ENCODE results near the gene PHACTR3.

DNA sequence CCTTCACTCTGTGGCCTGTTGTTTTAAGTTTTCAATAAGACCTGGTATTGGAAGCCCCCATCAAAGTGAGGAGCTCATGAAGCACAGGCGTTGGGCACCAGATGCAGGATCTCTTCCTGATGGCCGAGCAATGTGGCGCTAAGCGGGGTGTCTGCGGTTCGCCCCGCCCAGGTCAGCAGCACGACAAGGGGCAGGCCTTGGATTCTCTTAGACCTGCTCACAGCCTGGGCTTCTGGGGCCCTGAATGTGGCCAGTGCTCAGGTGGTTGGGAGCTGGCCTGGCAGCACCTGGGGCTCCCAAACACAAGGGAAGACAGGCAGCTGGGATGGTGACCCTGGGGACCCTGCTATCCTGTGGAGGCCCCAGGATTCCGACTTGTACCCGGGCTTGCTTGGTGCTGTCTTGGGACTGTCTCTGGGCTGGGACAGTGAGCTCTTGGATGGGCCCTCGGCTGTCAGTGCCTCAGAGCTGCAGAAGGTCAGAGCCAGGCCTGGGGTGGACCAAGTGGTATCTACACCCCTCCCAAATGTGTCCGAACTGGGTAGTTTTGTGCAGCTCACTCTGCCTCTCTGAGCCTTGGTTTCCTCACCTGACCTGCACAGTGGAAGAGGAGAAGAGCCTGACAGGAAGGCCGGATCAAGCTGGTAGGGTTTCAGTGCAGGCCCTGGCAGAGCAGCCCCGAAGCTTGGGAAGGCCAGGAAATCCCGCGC lies 69.1 kb downstream of the PHACTR3 start:
- TF ChIP-seq, protein P1, sequence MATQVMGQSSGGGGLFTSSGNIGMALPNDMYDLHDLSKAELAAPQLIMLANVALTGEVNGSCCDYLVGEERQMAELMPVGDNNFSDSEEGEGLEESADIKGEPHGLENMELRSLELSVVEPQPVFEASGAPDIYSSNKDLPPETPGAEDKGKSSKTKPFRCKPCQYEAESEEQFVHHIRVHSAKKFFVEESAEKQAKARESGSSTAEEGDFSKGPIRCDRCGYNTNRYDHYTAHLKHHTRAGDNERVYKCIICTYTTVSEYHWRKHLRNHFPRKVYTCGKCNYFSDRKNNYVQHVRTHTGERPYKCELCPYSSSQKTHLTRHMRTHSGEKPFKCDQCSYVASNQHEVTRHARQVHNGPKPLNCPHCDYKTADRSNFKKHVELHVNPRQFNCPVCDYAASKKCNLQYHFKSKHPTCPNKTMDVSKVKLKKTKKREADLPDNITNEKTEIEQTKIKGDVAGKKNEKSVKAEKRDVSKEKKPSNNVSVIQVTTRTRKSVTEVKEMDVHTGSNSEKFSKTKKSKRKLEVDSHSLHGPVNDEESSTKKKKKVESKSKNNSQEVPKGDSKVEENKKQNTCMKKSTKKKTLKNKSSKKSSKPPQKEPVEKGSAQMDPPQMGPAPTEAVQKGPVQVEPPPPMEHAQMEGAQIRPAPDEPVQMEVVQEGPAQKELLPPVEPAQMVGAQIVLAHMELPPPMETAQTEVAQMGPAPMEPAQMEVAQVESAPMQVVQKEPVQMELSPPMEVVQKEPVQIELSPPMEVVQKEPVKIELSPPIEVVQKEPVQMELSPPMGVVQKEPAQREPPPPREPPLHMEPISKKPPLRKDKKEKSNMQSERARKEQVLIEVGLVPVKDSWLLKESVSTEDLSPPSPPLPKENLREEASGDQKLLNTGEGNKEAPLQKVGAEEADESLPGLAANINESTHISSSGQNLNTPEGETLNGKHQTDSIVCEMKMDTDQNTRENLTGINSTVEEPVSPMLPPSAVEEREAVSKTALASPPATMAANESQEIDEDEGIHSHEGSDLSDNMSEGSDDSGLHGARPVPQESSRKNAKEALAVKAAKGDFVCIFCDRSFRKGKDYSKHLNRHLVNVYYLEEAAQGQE (IDR thresholded peaks at IDR 0.05), result no peak
- TF ChIP-seq, protein P2, sequence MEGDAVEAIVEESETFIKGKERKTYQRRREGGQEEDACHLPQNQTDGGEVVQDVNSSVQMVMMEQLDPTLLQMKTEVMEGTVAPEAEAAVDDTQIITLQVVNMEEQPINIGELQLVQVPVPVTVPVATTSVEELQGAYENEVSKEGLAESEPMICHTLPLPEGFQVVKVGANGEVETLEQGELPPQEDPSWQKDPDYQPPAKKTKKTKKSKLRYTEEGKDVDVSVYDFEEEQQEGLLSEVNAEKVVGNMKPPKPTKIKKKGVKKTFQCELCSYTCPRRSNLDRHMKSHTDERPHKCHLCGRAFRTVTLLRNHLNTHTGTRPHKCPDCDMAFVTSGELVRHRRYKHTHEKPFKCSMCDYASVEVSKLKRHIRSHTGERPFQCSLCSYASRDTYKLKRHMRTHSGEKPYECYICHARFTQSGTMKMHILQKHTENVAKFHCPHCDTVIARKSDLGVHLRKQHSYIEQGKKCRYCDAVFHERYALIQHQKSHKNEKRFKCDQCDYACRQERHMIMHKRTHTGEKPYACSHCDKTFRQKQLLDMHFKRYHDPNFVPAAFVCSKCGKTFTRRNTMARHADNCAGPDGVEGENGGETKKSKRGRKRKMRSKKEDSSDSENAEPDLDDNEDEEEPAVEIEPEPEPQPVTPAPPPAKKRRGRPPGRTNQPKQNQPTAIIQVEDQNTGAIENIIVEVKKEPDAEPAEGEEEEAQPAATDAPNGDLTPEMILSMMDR (IDR thresholded peaks at IDR 0.05; ENCODE audit: low read depth, low read length, missing input control), result no peak
- TF ChIP-seq TAF1 (conservative IDR thresholded peaks at IDR 0.05) (no peak), SP1 (IDR thresholded peaks at IDR 0.05) (no peak), YY1 (IDR thresholded peaks at IDR 0.05) (no peak)
- TF ChIP-seq, protein P3, sequence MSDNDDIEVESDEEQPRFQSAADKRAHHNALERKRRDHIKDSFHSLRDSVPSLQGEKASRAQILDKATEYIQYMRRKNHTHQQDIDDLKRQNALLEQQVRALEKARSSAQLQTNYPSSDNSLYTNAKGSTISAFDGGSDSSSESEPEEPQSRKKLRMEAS (IDR thresholded peaks at IDR 0.05), result no peak
- TF ChIP-seq, protein P4, sequence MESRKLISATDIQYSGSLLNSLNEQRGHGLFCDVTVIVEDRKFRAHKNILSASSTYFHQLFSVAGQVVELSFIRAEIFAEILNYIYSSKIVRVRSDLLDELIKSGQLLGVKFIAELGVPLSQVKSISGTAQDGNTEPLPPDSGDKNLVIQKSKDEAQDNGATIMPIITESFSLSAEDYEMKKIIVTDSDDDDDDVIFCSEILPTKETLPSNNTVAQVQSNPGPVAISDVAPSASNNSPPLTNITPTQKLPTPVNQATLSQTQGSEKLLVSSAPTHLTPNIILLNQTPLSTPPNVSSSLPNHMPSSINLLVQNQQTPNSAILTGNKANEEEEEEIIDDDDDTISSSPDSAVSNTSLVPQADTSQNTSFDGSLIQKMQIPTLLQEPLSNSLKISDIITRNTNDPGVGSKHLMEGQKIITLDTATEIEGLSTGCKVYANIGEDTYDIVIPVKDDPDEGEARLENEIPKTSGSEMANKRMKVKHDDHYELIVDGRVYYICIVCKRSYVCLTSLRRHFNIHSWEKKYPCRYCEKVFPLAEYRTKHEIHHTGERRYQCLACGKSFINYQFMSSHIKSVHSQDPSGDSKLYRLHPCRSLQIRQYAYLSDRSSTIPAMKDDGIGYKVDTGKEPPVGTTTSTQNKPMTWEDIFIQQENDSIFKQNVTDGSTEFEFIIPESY (IDR thresholded peaks at IDR 0.05), result no peak

Data from liver (tissue), 3 donors.